Measurements from ENCODE around the gene DAB1.

DNA sequence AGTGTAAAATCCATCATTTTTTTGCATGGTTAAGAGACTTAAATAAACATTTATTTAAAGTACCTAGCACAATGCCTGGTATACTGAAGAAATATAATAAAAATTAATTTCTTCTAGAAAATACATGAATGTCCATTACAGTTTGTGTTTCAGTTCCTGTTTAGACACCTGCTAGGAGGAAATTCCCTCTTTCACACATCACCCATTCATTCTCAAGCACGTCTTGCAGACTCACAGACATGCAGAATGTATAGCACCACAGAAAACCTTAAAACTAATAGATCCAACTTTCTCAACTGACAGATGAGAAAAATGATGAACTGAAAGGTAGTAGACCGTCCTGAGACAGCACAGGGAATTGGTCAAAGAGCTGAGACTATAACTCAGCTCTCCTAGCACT, 285.9 kb downstream of the DAB1 start:
- TF ChIP-seq POLR2A (IDR thresholded peaks at IDR 0.05): no peak
- no peak for TF ChIP-seq CTCF (IDR thresholded peaks at IDR 0.05 in 4 of 5, conservative IDR thresholded peaks at IDR 0.05 in 1 of 5)
